ENCODE data around the gene KCNK16. TPM values are rescaled to one million over a fixed set of nuclear protein-coding genes. Genes with fewer than 3 reads are reported as not detected.
"Not testable (repeated sequence)": the region's sequence is repeated elsewhere in the genome, so short reads cannot be mapped to it uniquely, and the experiment has no call there.

Gene KCNK16
- total RNA-seq, 1 experiment from 2014 or later: not detected

GRCh38 chr6:39294899-39295298 lies 27.6 kb downstream of the KCNK16 start:
- Histone ChIP-seq H3K36me3 (no peaks in the 10 kb centered on the region), H3K27ac (no peak overlapping the region), H3K9me3 (replicated peaks) (no peaks in the 10 kb centered on the region), H3K4me3 (no peak overlapping the region), H3K4me1 (replicated peaks) (no peaks in the 10 kb centered on the region), H3K27me3 (replicated peaks) (peaks cover 8% of the 10 kb centered on the region)
- no peak for DNase-seq (ENCODE audit: low read depth in 1 of 2, low spot score in 2 of 2)

GRCh38 chr6:39294133-39294532 lies 28.4 kb downstream of the KCNK16 start:
- Histone ChIP-seq H3K27me3 (replicated peaks) (peaks cover 6% of the 10 kb centered on the region), H3K4me1 (replicated peaks) (no peaks in the 10 kb centered on the region), H3K27ac (no peak overlapping the region), H3K9me3 (replicated peaks) (no peaks in the 10 kb centered on the region), H3K4me3 (no peak overlapping the region), H3K36me3 (no peaks in the 10 kb centered on the region)
- DNase-seq (ENCODE audit: low read depth in 1 of 2, low spot score in 2 of 2): no peak

GRCh38 chr6:39292637-39293036 lies 29.9 kb downstream of the KCNK16 start:
- Histone ChIP-seq H3K4me3 (no peak overlapping the region), H3K9me3 (replicated peaks) (no peaks in the 10 kb centered on the region), H3K27ac (no peak overlapping the region), H3K4me1 (replicated peaks) (no peaks in the 10 kb centered on the region), H3K27me3 (replicated peaks) (no peaks in the 10 kb centered on the region; the same call in 1 of the 2 replicates), H3K36me3 (no peaks in the 10 kb centered on the region)
- DNase-seq (ENCODE audit: low read depth in 1 of 2, low spot score in 2 of 2): no peak

GRCh38 chr6:39289490-39289889 lies 33.0 kb downstream of the KCNK16 start:
- H3K4me3 ChIP-seq: no peak overlapping the region
- DNase-seq (ENCODE audit: low read depth in 1 of 2, low spot score in 2 of 2): no peak
- no peaks in the 10 kb centered on the region; the same call in 1 of the 2 replicates for H3K27me3 ChIP-seq (replicated peaks)
- no peak overlapping the region for H3K27ac ChIP-seq
- no peaks in the 10 kb centered on the region for H3K36me3 ChIP-seq
- no peaks in the 10 kb centered on the region for H3K9me3 ChIP-seq (replicated peaks)
- H3K4me1 ChIP-seq (replicated peaks): no peaks in the 10 kb centered on the region

GRCh38 chr6:39287601-39288000 lies 34.9 kb downstream of the KCNK16 start:
- no peaks in the 10 kb centered on the region; the same call in 1 of the 2 replicates for H3K27me3 ChIP-seq (replicated peaks)
- no peaks in the 10 kb centered on the region for H3K4me1 ChIP-seq (replicated peaks)
- no peak for DNase-seq (ENCODE audit: low read depth in 1 of 2, low spot score in 2 of 2)
- no peak overlapping the region for H3K27ac ChIP-seq
- H3K9me3 ChIP-seq (replicated peaks): no peaks in the 10 kb centered on the region
- H3K36me3 ChIP-seq: no peaks in the 10 kb centered on the region
- no peak overlapping the region for H3K4me3 ChIP-seq

GRCh38 chr6:39286596-39286995 lies 35.9 kb downstream of the KCNK16 start:
- H3K27ac ChIP-seq; H3K4me1 ChIP-seq (replicated peaks); DNase-seq (ENCODE audit: low read depth in 1 of 2, low spot score in 2 of 2); H3K36me3 ChIP-seq; H3K9me3 ChIP-seq (replicated peaks); H3K27me3 ChIP-seq (replicated peaks); H3K4me3 ChIP-seq: not testable (repeated sequence)

GRCh38 chr6:39282774-39283173 lies 39.7 kb downstream of the KCNK16 start:
- H3K9me3 ChIP-seq (replicated peaks): no peaks in the 10 kb centered on the region
- no peak for DNase-seq (ENCODE audit: low read depth in 1 of 2, low spot score in 2 of 2)
- no peak overlapping the region for H3K27ac ChIP-seq
- H3K36me3 ChIP-seq: no peaks in the 10 kb centered on the region
- H3K4me1 ChIP-seq (replicated peaks): no peaks in the 10 kb centered on the region
- H3K4me3 ChIP-seq: no peak overlapping the region
- H3K27me3 ChIP-seq (replicated peaks): no peaks in the 10 kb centered on the region; the same call in 1 of the 2 replicates

- H3K27me3 ChIP-seq (replicated peaks): no peaks in the 10 kb centered on the region; the same call in 1 of the 2 replicates
- no peaks in the 10 kb centered on the region for H3K9me3 ChIP-seq (replicated peaks)
- no peaks in the 10 kb centered on the region for H3K4me1 ChIP-seq (replicated peaks)
- DNase-seq (ENCODE audit: low read depth in 1 of 2, low spot score in 2 of 2): no peak
- no peaks in the 10 kb centered on the region for H3K36me3 ChIP-seq
- no peak overlapping the region for H3K27ac ChIP-seq
- no peak overlapping the region for H3K4me3 ChIP-seq
Observed at GRCh38 chr6:39281312-39281980, 41.1 kb downstream of the KCNK16 start.

- no peaks in the 10 kb centered on the region; the same call in 1 of the 2 replicates for H3K27me3 ChIP-seq (replicated peaks)
- no peak for DNase-seq (ENCODE audit: low read depth in 1 of 2, low spot score in 2 of 2)
- no peaks in the 10 kb centered on the region for H3K9me3 ChIP-seq (replicated peaks)
- H3K4me3 ChIP-seq: no peak overlapping the region
- H3K4me1 ChIP-seq (replicated peaks): no peaks in the 10 kb centered on the region
- H3K36me3 ChIP-seq: no peaks in the 10 kb centered on the region
- H3K27ac ChIP-seq: no peak overlapping the region
Observed at GRCh38 chr6:39280247-39280731, 42.2 kb downstream of the KCNK16 start.

GRCh38 chr6:39279539-39279938 lies 43.0 kb downstream of the KCNK16 start:
- no peaks in the 10 kb centered on the region for H3K9me3 ChIP-seq (replicated peaks)
- no peaks in the 10 kb centered on the region for H3K36me3 ChIP-seq
- H3K27me3 ChIP-seq (replicated peaks): no peaks in the 10 kb centered on the region; the same call in 1 of the 2 replicates
- H3K4me3 ChIP-seq: no peak overlapping the region
- no peak overlapping the region for H3K27ac ChIP-seq
- H3K4me1 ChIP-seq (replicated peaks): no peaks in the 10 kb centered on the region
- no peak for DNase-seq (ENCODE audit: low read depth in 1 of 2, low spot score in 2 of 2)

- Histone ChIP-seq H3K27me3 (replicated peaks) (no peaks in the 10 kb centered on the region), H3K27ac (no peak overlapping the region), H3K4me3 (no peak overlapping the region), H3K36me3 (no peaks in the 10 kb centered on the region), H3K4me1 (replicated peaks) (no peaks in the 10 kb centered on the region), H3K9me3 (replicated peaks) (no peaks in the 10 kb centered on the region)
- DNase-seq (ENCODE audit: low read depth in 1 of 2, low spot score in 2 of 2): no peak
Observed at GRCh38 chr6:39276379-39276995, 46.0 kb downstream of the KCNK16 start.

- Histone ChIP-seq H3K4me3 (no peak overlapping the region), H3K9me3 (replicated peaks) (no peaks in the 10 kb centered on the region), H3K4me1 (replicated peaks) (no peaks in the 10 kb centered on the region), H3K27me3 (replicated peaks) (no peaks in the 10 kb centered on the region), H3K36me3 (no peaks in the 10 kb centered on the region), H3K27ac (no peak overlapping the region)
- no peak for DNase-seq (ENCODE audit: low read depth in 1 of 2, low spot score in 2 of 2)
Observed at GRCh38 chr6:39274903-39275302, 47.6 kb downstream of the KCNK16 start.

- Histone ChIP-seq H3K27me3 (replicated peaks) (no peaks in the 10 kb centered on the region), H3K4me1 (replicated peaks) (no peaks in the 10 kb centered on the region), H3K27ac (no peak overlapping the region), H3K9me3 (replicated peaks) (no peaks in the 10 kb centered on the region), H3K36me3 (no peaks in the 10 kb centered on the region), H3K4me3 (no peak overlapping the region)
- no peak for DNase-seq (ENCODE audit: low read depth in 1 of 2, low spot score in 2 of 2)
Observed at GRCh38 chr6:39274471-39274870, 48.0 kb downstream of the KCNK16 start.

GRCh38 chr6:39273406-39273821 lies 49.1 kb downstream of the KCNK16 start:
- no peaks in the 10 kb centered on the region for H3K4me1 ChIP-seq (replicated peaks)
- DNase-seq (ENCODE audit: low read depth in 1 of 2, low spot score in 2 of 2): no peak
- no peaks in the 10 kb centered on the region for H3K9me3 ChIP-seq (replicated peaks)
- no peak overlapping the region for H3K4me3 ChIP-seq
- no peaks in the 10 kb centered on the region for H3K27me3 ChIP-seq (replicated peaks)
- no peaks in the 10 kb centered on the region for H3K36me3 ChIP-seq
- H3K27ac ChIP-seq: no peak overlapping the region
